Measurements from ENCODE around the gene SRGAP3.
"Not testable (repeated sequence)": the region's sequence is repeated elsewhere in the genome, so short reads cannot be mapped to it uniquely, and the experiment has no call there.

The SRGAP3 gene

GRCh38 chr3:9111417-9111816 is 138.0 kb downstream of the SRGAP3 start:
- no peak for DNase-seq (ENCODE audit: low spot score)

GRCh38 chr3:9110802-9111201 is 138.6 kb downstream of the SRGAP3 start:
- DNase-seq (ENCODE audit: low spot score): no peak

- no peak for DNase-seq (ENCODE audit: low spot score)
These were observed 139.1 kb downstream of the SRGAP3 start for GRCh38 chr3:9110316-9110715.

- DNase-seq (ENCODE audit: low spot score): no peak
These were observed 139.9 kb downstream of the SRGAP3 start for GRCh38 chr3:9109568-9109914.

- no peak for DNase-seq (ENCODE audit: low spot score)
These were observed 140.4 kb downstream of the SRGAP3 start for GRCh38 chr3:9108876-9109567.

- no peak for DNase-seq (ENCODE audit: low spot score)
These were observed 141.7 kb downstream of the SRGAP3 start for GRCh38 chr3:9107738-9108137.

- DNase-seq (ENCODE audit: low spot score): no peak
These were observed 144.0 kb downstream of the SRGAP3 start for GRCh38 chr3:9105421-9105820.

- DNase-seq (ENCODE audit: low spot score): no peak
These were observed 145.3 kb downstream of the SRGAP3 start for GRCh38 chr3:9104121-9104520.

- no peak for DNase-seq (ENCODE audit: low spot score)
These were observed 147.0 kb downstream of the SRGAP3 start for GRCh38 chr3:9102240-9102981.

- DNase-seq (ENCODE audit: low spot score): no peak
These were observed 148.2 kb downstream of the SRGAP3 start for GRCh38 chr3:9101286-9101685.

GRCh38 chr3:9100513-9100894 is 148.9 kb downstream of the SRGAP3 start:
- DNase-seq (ENCODE audit: low spot score): no peak

GRCh38 chr3:9099702-9100512 is 149.5 kb downstream of the SRGAP3 start:
- no peak for DNase-seq (ENCODE audit: low spot score)

GRCh38 chr3:9098716-9099675 is 150.4 kb downstream of the SRGAP3 start:
- DNase-seq (ENCODE audit: low spot score): no peak

- DNase-seq (ENCODE audit: low spot score): no peak
These were observed 152.0 kb downstream of the SRGAP3 start for GRCh38 chr3:9097495-9097894.

GRCh38 chr3:9091486-9092235 is 157.8 kb downstream of the SRGAP3 start:
- no peak for DNase-seq (ENCODE audit: low spot score)

- no peak for DNase-seq (ENCODE audit: low spot score)
These were observed 160.7 kb downstream of the SRGAP3 start for GRCh38 chr3:9088441-9089353.

- no peak for DNase-seq (ENCODE audit: low spot score)
These were observed 161.5 kb downstream of the SRGAP3 start for GRCh38 chr3:9087831-9088413.

- not testable (repeated sequence) for DNase-seq (ENCODE audit: low spot score)
These were observed 164.0 kb downstream of the SRGAP3 start for GRCh38 chr3:9085428-9085827.

GRCh38 chr3:9081184-9081818 is 168.1 kb downstream of the SRGAP3 start:
- DNase-seq (ENCODE audit: low spot score): no peak
